HG03097 (cell line): ENCODE data around the gene HNRNPAB.
"Not testable (repeated sequence)": the region's sequence is repeated elsewhere in the genome, so short reads cannot be mapped to it uniquely, and the experiment has no call there.

Source experiments
- ATAC-seq: cut with Tn5 transposase; IDR thresholded peaks from one replicate; pipeline ENCODE4 v1.9.1; 2021; ENCODE audit not compliant: unreplicated experiment, low FRiP score

Gene HNRNPAB

DNA sequence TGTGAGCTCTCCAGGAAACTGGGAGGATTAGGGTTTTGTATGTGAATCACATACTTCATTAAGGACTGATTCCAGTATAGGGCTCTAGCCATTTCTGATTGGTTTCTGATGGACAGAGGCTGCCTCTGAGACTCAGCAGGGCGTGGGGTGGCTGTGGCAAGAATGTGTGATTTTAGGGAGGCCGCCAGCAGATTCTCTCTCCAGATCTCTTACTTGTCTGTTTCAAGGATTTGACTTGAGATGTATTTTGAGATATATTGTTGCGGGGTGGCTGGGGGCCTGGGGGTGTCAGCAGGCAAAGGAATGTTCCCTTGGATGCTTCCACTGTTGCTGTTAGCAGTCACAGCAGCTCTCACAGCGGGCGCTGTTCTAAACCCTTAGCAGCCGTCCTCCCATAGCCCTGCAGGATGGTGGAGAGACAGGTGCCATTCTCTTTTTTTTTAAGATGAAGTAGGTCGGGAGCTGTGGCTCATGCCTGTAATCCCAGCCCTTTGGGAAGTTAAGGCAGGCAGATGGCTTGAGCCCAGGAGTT lies 8.0 kb upstream of the HNRNPAB start:
- no peak for ATAC-seq

DNA sequence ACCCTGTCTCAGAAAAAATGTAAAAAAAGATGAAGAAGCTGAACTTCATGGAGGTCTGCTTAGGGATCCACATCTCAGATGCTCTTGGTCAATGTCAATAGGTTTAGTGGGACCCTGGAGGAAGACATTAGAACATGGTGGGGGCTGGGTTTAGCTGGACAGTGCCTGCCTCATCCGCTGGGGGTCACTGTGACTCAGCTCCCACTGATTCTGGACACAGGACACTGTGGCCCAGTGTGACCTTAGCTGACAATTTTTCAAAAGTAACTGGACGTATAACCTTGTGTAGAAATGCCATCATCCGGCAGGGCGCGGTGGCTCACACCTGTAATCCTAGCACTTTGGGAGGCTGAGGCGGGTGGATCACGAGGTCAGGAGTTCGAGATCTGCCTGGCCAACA lies 7.3 kb upstream of the HNRNPAB start:
- ATAC-seq, result no peak

DNA sequence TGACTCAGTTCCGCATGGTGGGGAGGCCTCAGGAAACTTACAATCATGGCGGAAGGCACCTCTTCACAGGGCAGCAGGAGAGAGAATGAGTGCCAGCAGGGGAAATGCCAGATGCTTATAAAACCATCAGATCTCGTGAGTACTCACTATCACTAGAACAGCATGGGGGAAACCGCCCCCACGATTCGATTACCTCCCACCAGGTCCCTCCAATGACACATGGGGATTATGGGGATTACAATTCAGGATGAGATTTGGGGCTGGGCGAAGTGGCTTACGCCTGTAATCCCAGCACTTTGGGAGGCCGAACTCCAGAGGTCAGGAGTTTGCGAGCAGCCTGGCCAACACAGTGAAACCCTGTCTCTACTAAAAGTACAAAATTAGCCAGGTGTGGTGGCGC lies 6.2 kb upstream of the HNRNPAB start:
- ATAC-seq, result not testable (repeated sequence)

DNA sequence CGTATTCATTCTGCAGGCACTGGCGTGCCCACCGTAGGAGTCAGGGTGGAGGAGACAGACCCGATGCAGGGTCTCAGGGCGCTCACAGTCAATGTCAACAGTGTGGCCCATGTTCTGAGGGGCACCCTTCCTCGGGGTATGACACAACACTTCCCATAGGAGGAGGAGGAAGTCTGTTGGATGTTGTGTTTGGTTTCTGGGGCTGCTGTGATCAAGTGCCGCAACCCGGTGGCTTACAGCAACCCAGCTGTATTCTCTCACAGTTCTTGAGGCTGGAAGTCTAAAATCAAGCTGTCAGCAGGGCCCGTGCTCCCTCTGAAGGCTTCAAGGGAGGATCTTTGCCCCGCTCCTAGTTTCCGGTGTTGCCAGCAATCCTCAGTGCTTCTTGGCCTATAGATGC lies 5.6 kb upstream of the HNRNPAB start:
- no peak for ATAC-seq

DNA sequence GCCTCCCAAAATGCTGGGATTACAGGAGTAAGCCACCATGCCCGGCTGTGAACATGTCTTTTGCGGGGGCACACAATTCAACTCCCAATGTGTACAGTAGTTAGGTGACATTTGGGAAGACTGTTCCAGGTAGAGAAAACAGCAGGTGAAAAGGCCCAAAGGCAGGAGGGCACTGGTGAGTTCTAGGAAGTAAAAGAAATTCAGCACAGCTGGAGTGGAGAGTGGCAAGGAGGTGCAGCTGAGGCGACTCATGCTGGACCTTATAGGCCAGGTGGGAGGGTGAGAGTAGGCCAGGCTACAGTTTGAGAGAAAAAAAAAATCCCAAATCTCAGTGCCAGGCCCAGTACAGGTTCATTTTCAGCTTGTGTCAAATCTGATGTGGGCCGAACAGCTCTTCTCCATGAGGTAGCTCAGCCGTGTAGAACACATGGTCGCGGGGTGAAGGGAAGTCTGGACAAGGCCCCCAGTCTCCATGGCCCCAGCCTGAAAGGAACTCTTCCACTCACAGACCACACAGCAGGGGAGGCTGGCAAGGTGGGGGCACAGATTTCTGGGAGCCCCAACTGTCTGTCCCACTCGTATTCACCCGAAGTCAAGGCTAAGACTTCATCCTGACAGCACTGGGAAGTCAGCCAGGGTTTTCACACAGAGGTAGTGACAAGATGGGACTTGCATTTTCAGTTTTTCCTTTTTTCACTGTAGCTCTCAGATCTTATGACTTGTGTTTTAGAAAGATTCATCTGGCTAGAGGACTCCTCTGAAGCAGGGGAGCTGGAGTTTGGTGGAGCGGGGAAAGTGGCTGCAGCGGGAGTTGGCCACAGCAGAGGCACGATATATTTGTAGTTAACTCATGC lies 4.5 kb upstream of the HNRNPAB start:
- ATAC-seq, result no peak

DNA sequence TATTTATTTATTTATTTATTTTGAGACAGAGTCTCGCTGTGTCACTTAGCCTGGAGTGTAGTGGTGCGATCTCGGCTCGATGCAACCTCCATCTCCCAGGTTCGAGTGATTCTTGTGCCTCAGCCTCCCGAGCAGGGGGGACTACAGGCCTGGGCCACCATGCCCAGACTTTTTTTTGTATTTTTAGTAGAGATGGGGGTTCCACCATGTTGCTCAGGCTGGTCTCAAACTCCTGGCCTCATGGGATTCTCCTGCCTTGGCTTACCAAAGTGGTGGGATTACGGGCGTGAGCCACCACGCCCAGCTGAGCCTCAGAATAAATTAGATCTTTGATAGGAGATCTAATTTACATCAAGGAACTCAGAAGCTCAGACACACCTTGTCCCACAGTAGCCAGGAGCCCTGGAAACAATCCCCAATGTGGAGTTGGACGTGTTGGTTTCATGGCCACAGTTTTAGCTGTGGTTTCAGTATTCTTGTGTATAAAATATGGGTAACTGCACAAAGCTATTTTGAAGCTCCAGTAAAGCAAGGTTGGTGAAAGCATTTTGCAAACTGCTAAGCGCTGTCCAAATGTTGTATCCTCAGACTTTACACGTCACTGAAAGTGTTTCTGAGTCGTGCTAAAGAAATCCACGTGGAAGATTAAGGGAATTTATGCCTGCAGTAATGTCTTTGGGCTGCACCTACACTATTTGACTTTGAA lies 3.0 kb upstream of the HNRNPAB start:
- ATAC-seq, result no peak

DNA sequence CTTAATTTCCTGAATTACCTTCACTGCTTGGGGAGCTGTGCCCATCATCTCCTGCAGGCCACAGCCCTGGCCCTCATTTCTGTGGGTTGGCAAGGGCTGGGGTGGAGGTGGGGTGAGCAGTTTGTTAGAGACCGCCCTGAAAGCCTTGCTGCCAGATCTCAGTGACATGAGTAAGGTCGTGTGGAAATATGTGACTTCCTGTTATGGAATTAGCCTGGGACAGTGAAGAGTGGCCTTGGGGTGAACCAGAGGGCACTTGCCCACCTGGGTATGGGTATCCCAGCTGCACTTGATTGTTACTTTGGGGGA lies 2.5 kb upstream of the HNRNPAB start:
- no peak for ATAC-seq

DNA sequence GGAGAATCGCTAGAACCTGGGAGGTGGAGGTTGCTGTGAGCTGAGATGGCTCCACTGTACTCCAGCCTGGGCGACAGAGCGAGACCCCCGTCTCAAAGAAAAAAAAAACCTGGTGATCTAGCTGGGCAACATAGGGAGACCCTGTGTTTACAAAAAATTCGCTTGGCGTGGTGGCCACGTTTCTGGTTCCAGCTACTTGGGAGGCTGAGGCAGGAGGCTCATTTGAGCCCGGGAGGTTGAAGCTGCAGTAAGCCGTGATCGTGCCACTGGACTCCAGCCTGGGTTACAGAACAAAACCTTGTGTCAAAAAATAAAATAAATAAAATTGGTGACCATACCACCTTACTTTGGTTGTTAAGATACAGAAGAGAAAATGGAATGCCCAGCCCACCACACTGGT lies 1.8 kb upstream of the HNRNPAB start:
- ATAC-seq, result no peak

DNA sequence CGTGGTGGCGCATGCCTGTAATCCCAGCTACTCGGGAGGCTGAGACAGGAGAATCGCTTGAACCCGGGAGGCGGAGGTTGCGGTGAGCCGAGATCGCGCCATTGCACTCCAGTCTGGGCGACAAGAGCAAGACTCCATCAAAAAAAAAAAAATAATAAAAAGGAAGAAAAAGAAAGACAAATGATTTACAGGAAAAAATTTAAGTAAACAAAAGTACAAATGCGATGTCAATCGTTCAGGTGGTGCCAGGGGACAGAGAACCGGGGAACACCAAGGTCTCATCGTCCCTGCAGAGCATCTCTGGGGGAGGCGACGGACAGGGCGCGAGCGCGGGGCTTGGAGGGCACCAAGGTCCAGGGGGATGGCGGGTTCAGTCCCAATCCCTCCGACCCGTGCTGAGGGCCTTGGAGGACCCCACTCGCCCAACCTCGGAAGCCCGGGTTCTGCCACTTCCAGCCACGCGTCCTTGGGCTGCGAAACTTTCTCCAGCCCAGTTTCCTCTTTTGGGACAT lies 607 bp upstream of the HNRNPAB start:
- peak; percentile 8 for ATAC-seq

DNA sequence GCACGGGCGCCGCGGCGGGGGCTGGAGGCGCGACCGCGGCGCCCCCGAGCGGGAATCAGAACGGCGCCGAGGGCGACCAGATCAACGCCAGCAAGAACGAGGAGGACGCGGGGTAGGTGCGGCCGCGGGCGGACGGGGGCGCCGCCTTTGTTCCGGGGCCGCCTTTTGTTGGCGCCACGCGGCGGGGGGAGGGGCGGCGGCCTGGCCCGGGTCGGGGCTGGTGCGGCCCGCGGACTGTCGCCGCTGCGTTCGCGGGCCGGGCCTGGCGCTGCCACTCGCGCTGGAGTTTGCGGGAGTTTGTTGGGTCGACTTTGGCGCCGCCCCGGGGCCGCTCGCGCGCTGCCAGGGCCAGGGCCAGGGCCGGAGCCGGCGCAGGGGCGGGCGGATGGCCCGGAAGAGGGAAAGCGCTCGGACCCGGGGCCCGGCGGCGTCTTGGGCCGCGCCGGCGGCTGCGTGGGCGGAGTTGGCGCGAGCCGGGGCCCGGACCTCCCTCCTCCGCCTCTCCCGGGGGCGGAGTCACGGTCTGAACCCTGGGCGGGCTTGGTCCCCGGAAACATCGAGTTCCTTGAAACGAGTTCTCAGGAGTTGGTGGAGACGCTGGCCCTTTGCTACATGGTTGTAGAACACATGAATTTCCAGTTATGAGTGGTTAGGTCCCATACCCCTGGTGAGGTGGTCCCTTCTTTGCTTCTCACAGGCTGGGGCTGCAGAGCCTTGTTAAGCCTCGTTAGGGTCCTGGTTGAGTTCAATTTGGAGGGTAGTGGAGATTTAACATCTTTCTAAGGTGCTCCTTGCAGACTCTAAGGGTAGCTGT lies 809 bp downstream of the HNRNPAB start:
- peak; percentile 49 for ATAC-seq

DNA sequence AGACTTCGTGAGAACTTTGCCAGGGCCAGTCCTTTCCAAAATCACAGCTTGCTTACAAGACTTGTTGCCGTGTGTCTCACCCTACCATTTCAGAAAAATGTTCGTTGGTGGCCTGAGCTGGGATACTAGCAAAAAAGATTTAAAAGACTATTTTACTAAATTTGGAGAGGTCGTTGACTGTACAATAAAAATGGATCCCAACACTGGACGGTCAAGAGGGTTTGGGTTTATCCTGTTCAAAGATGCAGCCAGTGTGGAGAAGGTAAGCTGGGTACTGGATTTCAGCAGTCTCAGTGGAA lies 1.4 kb downstream of the HNRNPAB start:
- no peak for ATAC-seq

DNA sequence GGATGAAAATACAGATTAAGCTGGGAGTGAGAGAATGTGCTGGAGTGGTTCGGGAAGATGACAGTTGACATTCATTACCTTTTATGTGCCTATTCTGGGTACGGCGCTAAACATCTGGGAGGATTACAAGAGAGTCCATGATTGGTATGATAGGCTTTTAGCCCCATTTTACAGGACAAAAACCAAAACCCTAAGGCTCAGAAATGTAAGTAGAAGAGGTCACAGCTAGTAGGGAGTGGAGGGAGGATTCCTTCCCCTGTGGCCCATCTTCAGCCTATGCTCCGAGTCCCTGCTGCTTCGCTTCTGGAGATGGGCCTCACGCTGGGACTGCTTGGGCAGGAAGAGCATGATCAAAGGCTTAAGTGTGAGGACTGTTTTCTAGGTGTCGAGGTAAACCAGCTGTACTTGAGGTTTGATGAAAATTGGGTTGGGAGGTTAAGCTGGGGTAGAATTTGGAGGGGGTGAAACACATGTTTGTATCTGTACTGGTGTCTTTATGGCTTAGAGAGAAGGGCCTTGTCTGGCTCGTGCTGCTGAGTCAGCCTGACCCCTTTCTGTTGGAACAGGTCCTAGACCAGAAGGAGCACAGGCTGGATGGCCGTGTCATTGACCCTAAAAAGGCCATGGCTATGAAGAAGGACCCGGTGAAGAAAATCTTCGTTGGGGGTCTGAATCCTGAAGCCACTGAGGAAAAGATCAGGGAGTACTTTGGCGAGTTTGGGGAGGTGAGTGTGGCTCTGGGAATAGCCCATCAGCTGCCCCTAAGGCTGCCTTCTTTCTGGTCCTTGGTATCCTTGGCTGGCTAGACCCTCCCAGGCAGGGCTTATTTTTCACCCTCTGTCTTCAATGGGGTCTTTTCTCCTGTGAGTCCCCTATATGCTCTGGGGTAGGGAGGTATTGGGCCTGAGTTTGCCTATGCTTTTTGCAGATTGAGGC lies 2.1 kb downstream of the HNRNPAB start:
- no peak for ATAC-seq

DNA sequence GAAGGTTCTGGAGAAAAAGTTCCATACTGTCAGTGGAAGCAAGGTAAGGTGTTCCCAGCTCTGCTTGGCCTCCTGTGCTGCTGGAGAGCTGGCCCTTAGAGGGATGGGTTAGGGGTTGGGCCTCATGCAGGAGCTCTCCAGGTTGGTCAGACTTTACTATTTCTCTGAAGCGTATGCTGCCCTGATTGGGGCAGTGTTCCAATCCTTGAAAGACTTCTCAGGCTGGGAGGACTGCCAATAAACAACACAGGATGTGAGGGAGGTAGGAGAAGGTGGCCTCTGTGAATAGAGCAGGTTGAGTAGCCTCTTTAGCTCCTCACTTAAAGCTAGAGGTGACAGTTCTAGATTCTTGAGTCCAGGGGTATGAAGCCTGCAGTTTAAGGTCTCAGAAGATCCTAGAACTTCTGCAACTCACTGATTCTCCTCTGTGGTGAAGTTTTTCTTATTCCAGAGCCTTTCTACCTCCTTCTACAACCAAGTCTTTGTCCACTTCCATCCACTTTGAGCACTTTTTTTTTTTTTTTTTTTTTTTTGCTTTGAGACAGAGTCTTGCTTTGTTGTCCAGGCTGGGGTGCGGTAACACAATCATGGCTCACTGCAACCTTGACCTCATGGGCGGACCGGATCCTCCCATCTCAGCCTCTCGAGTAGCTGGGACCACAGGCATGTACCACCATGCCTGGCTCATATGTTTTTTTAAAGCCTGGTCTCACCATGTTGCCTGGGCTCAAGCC lies 3.0 kb downstream of the HNRNPAB start:
- no peak for ATAC-seq

DNA sequence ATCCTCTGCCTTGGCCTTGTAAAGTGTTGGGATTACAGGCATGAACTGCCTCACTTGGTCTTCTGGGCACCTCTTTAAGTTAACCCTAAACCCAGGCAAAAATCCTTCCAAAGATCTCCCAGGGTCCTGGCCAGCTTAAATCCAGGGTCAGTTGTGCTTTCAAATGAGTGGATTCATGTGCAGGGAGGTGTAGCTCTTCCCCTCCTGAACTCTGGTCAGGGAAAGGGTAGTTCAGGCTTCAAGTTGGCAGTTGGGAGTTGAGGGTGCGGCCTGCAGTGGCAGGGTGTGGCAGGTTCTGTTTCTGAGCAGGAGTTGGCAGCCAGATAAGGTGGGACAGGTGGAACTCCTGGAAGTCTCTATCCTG lies 3.6 kb downstream of the HNRNPAB start:
- no peak for ATAC-seq

DNA sequence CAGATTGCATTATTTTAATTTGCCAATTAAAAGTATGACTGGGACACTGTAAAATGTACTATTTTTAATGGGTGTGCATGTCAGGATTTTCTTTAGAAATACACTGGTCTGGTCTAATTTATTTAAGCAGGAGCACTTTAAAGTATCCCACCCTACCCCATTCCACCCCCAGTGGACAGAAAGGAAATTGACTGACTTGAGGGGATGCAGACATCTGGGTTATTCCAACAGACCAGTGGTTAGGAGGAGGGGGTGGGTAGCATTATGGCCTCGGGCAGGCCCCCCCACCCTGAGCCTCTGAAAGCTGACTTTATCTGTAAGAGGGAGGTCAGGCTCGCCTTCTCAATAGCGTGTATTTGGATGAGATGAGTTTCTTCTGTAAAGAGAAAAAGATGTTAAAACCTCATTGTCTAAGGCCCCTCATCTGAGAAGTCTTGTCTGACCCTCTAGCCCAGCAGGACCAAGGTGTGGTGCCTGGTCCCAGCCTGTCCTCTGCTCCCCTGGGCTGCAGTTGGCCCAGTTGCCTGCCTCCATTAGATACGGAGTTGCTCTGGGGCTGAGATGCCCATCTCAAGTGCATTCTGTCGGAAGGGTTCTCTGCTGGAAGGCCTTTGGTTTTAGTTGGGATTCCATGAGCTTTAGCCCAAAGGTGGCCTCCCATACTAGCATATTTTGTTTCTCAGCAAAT lies 4.4 kb downstream of the HNRNPAB start:
- ATAC-seq, result no peak

DNA sequence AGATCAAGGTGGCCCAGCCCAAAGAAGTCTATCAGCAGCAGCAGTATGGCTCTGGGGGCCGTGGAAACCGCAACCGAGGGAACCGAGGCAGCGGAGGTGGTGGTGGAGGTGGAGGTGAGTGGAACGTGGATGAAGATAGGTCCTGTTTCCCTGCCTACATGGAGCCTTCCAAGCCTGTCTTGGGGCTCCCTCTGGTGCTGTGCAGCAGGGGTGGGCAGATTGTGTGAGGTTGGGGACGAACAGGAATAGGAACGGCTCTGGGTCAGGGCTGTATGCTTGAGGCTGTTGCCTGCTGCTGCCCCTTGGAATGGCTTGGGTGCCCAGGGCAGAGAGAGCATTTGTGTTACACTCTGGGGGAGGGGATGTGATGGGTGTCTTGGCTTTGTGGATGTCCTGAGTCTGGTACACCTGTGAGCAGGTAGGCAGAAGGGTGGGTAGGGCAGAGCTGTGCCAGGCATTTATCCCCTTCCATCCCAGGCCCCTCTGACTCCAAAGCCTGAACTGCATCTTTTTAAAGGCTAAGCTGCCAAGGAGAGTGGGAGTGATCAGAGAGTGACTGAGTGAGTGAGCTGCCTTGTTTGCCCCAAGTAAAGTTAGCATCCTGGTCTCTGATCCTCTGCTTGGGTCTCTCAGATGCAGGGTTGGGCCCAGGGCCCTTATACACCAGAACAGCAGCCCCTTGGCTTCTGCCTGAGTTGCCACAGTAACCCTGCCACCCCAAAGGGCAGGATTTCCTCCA lies 5.2 kb downstream of the HNRNPAB start:
- ATAC-seq, result no peak

DNA sequence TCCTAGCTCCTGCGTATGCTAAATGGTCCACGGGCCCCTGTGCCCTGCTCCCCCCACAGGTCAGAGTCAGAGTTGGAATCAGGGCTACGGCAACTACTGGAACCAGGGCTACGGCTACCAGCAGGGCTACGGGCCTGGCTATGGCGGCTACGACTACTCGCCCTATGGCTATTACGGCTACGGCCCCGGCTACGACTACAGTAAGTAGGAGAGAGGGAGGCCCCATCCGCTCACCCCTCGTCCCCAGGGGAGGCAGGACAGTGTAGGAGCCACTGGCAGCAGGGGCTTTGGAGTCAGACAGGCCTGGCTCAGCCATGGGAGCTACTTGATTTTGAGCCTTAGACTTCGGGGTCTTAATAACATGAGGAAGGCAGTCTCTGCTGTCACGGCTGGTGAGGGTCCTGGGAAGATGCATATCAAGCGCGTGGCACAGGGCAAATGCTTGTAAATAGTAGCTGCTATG lies 5.8 kb downstream of the HNRNPAB start:
- ATAC-seq, result no peak

DNA sequence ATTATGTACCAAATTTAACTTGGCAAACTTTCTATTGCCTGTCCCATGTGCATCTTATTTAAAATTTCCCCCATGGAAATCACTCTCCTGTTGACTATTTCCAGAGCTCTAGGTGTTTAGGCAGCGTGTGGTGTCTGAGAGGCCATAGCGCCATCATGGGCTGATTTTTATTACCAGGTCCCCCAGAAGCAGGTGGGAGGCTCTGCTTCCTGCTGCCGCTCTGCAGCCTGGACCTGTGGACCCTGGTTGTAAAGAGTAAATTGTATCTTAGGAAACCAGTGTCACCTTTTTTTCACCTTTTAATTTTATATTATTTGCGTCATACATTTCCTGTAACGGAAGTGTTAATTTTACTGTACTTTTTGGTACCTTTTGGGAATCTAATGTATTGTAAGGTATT lies 6.4 kb downstream of the HNRNPAB start:
- no peak for ATAC-seq
